Lower lobe of right lung (tissue), 2 donors: Measurements from ENCODE around the gene FBXL13. TPM values are rescaled to one million over a fixed set of nuclear protein-coding genes. Genes with fewer than 3 reads are reported as not detected.
"Not testable (repeated sequence)": the region's sequence is repeated elsewhere in the genome, so short reads cannot be mapped to it uniquely, and the experiment has no call there.

Source experiments
- ATAC-seq, 2 donors: fragments of 200-7000 bp; cut with Tn5 transposase; one replicate each; pipeline ENCODE4 v1.9.1; 2020 to 2022; ENCODE audit warnings: mild to moderate bottlenecking in 2 of 2, moderate library complexity in 2 of 2
- DNase-seq: peaks from one replicate; pipeline ENCODE4 v3.0.0-alpha.2; 2020
- H3K27ac ChIP-seq: fragments of 200-600 bp; one replicate; pipeline ENCODE4 v1.8.0; 2022
- H3K27me3 ChIP-seq: fragments of 200-600 bp; one replicate; pipeline ENCODE4 v1.8.0; 2022; ENCODE audit warnings: low read depth
- H3K36me3 ChIP-seq: fragments of 200-600 bp; one replicate; pipeline ENCODE4 v1.8.0; 2022; ENCODE audit warnings: mild to moderate bottlenecking
- H3K4me1 ChIP-seq: fragments of 200-600 bp; one replicate; pipeline ENCODE4 v1.8.0; 2022
- H3K4me3 ChIP-seq: fragments of 200-600 bp; one replicate; pipeline ENCODE4 v1.8.0; 2022; ENCODE audit warnings: mild to moderate bottlenecking
- H3K9me3 ChIP-seq: fragments of 200-600 bp; one replicate; pipeline ENCODE4 v1.8.0; 2022
- intact Hi-C: fragments of 100-400 bp; cut with DNase I; formaldehyde crosslinking; loops from one replicate; pipeline ENCODE4 v1.11.0; 2022
- total RNA-seq: library from RNA; stranded (reverse); fragmentation: NEBNext Ultra II Directional; extraction: Animal tissue kit (Norgen Biotek cat#: 25700); gene quantifications from one replicate; pipeline ENCODE4 v1.2.1, GENCODE V29; 2021
- TF ChIP-seq, protein P1 (sequence below): fragments of 200-600 bp; IDR thresholded peaks from one replicate; pipeline ENCODE4 v1.8.0; 2022; ENCODE audit warnings: antibody characterized with exemption, mild to moderate bottlenecking
- donor health status: DM: no; HTN: yes; CAD: no; lungs with severe emphysema.

The FBXL13 gene
- total RNA-seq, 1 donor from 2014 or later: 3.4 TPM

GRCh38 chr7:102843850-102844249 is 230.7 kb downstream of the FBXL13 start:
- TF ChIP-seq, protein P1, sequence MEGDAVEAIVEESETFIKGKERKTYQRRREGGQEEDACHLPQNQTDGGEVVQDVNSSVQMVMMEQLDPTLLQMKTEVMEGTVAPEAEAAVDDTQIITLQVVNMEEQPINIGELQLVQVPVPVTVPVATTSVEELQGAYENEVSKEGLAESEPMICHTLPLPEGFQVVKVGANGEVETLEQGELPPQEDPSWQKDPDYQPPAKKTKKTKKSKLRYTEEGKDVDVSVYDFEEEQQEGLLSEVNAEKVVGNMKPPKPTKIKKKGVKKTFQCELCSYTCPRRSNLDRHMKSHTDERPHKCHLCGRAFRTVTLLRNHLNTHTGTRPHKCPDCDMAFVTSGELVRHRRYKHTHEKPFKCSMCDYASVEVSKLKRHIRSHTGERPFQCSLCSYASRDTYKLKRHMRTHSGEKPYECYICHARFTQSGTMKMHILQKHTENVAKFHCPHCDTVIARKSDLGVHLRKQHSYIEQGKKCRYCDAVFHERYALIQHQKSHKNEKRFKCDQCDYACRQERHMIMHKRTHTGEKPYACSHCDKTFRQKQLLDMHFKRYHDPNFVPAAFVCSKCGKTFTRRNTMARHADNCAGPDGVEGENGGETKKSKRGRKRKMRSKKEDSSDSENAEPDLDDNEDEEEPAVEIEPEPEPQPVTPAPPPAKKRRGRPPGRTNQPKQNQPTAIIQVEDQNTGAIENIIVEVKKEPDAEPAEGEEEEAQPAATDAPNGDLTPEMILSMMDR: no peak
- H3K9me3 ChIP-seq: no peaks in the 10 kb centered on the region

GRCh38 chr7:102842284-102842683 is 232.3 kb downstream of the FBXL13 start:
- Histone ChIP-seq H3K36me3 (no peaks in the 10 kb centered on the region), H3K4me3 (no peak overlapping the region), H3K4me1 (no peaks in the 10 kb centered on the region), H3K9me3 (no peaks in the 10 kb centered on the region), H3K27me3 (no peaks in the 10 kb centered on the region), H3K27ac (no peak overlapping the region)
- TF ChIP-seq, protein P1: no peak
- no peak for ATAC-seq
- DNase-seq: no peak
- intact Hi-C loops: no loop called here

More at GRCh38 chr7:102843850-102844249, 230.7 kb downstream of the FBXL13 start:
- Histone ChIP-seq H3K27ac (no peak overlapping the region), H3K27me3 (no peaks in the 10 kb centered on the region), H3K4me3 (no peak overlapping the region), H3K36me3 (no peaks in the 10 kb centered on the region), H3K4me1 (no peaks in the 10 kb centered on the region)
- DNase-seq (no peak), ATAC-seq (no peak)
- intact Hi-C loops: no loop called here

- no peak for ATAC-seq
- Histone ChIP-seq H3K4me3 (no peak overlapping the region), H3K27ac (no peak overlapping the region), H3K27me3 (no peaks in the 10 kb centered on the region), H3K9me3 (no peaks in the 10 kb centered on the region), H3K4me1 (no peaks in the 10 kb centered on the region), H3K36me3 (no peaks in the 10 kb centered on the region)
- DNase-seq: no peak
- intact Hi-C loops: no loop called here
- TF ChIP-seq, protein P1: no peak
Measured at GRCh38 chr7:102841290-102841689, 233.3 kb downstream of the FBXL13 start.

DNA sequence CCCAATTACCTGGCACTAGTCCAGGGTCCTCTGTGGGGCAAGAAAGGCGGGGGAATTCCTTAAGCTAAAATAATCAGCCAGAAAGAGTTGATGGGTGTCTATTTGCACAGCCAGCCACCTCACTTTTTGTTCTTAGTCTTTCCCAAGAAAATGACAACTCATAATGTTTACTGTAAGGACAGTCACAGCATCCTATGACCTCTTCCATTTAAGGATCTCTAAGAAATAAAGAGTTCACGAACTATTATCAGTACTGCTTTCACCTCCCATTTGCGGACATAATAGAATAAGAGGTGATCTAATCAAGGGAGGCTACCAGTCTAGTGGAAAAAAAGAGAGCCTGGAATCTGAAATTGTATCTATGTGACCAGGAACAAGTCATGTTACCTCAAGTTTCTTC is 234.2 kb downstream of the FBXL13 start:
- H3K27me3 ChIP-seq: no peaks in the 10 kb centered on the region
- no peak overlapping the region for H3K27ac ChIP-seq
- H3K36me3 ChIP-seq: no peaks in the 10 kb centered on the region
- intact Hi-C loops: no loop called here
- no peaks in the 10 kb centered on the region for H3K4me1 ChIP-seq
- ATAC-seq: no peak
- no peaks in the 10 kb centered on the region for H3K9me3 ChIP-seq
- TF ChIP-seq, protein P1: no peak
- no peak for DNase-seq
- no peak overlapping the region for H3K4me3 ChIP-seq

GRCh38 chr7:102838572-102839101 is 236.0 kb downstream of the FBXL13 start:
- H3K4me1 ChIP-seq, H3K4me3 ChIP-seq, H3K27me3 ChIP-seq, H3K36me3 ChIP-seq, intact Hi-C loops, DNase-seq, H3K27ac ChIP-seq, ATAC-seq, H3K9me3 ChIP-seq: not testable (repeated sequence)

- TF ChIP-seq, protein P1: no peak
- H3K27me3 ChIP-seq: no peaks in the 10 kb centered on the region
- intact Hi-C loops: no loop called here
- H3K4me1 ChIP-seq: no peaks in the 10 kb centered on the region
- H3K36me3 ChIP-seq: no peaks in the 10 kb centered on the region
- no peak overlapping the region for H3K27ac ChIP-seq
- H3K9me3 ChIP-seq: no peaks in the 10 kb centered on the region
- H3K4me3 ChIP-seq: no peak overlapping the region
- ATAC-seq: no peak
- no peak for DNase-seq
Measured at GRCh38 chr7:102837802-102838201, 236.8 kb downstream of the FBXL13 start.
